HepG2 (cell line): Measurements from ENCODE around the gene SIRPA. TPM values are rescaled to one million over a fixed set of nuclear protein-coding genes. Genes with fewer than 3 reads are reported as not detected.

Experiments used
- GATAD2A ChIP-seq: IDR thresholded peaks from 2 replicates; pipeline ENCODE4 v1.6.1; 2016
- GRHL1 ChIP-seq: sonication (generic); formaldehyde crosslinking; conservative IDR thresholded peaks from 2 replicates; pipeline ENCODE4 v1.8.0; 2022; ENCODE audit warnings: missing genetic modification reagents
- HINFP ChIP-seq: sonication (generic); formaldehyde crosslinking; IDR thresholded peaks from 2 replicates; pipeline ENCODE4 v1.4.0; 2020; ENCODE audit warnings: low read depth, mild to moderate bottlenecking, missing genetic modification reagents
- MATR3 ChIP-seq: sonication (generic); formaldehyde crosslinking; IDR thresholded peaks from 2 replicates; pipeline ENCODE4 v1.4.0; 2020; ENCODE audit warnings: missing genetic modification reagents
- NFAT5 ChIP-seq: sonication (generic); formaldehyde crosslinking; IDR thresholded peaks from 2 replicates; pipeline ENCODE4 v1.4.0; 2020; ENCODE audit warnings: missing genetic modification reagents
- PBX2 ChIP-seq: IDR thresholded peaks from 2 replicates; pipeline ENCODE4 v1.6.1; 2016; ENCODE audit warnings: control low read depth
- PLSCR1 ChIP-seq: sonication (generic); formaldehyde crosslinking; IDR thresholded peaks from 2 replicates; pipeline ENCODE4 v1.5.0; 2020; ENCODE audit warnings: missing genetic modification reagents, mild to moderate bottlenecking, borderline replicate concordance
- SALL1 ChIP-seq: sonication (generic); formaldehyde crosslinking; IDR thresholded peaks from 2 replicates; pipeline ENCODE4 v1.8.0; 2022; ENCODE audit warnings: mild to moderate bottlenecking, missing genetic modification reagents
- SMC3 ChIP-seq: IDR thresholded peaks from 2 replicates; pipeline ENCODE4 v1.6.1; 2011; ENCODE audit warnings: low read length, improper control_type of control experiment
- ZNF343 ChIP-seq: sonication (generic); formaldehyde crosslinking; IDR thresholded peaks from 2 replicates; pipeline ENCODE4 v1.4.0; 2020; ENCODE audit warnings: mild to moderate bottlenecking, missing genetic modification reagents
- ZNF501 ChIP-seq: sonication (generic); formaldehyde crosslinking; IDR thresholded peaks from 2 replicates; pipeline ENCODE4 v1.5.1; 2020; ENCODE audit warnings: mild to moderate bottlenecking, moderate library complexity, missing genetic modification reagents
- ZNF788 ChIP-seq: sonication (generic); formaldehyde crosslinking; IDR thresholded peaks from 2 replicates; pipeline ENCODE4 v1.5.0; 2020; ENCODE audit warnings: mild to moderate bottlenecking, missing genetic modification reagents, borderline replicate concordance
- polyA plus RNA-seq, 8 experiments: library from polyadenylated mRNA; depleted of rRNA in 3 of 8; stranded (reverse) in 7 of 8; unstranded in 1 of 8; fragments of >200 nt; fragmentation: Illumina TruSeq in 4 of 8; extraction: Trizol in 4 of 8; gene quantifications; 2 replicates each; pipeline versions ENCODE4 v1.2.1 to v1.2.3, GENCODE V29; 2011 to 2016; ENCODE audit warnings: low read depth in 4 of 8, missing spikeins in 1 of 8, mixed read lengths in 1 of 8; ENCODE audit not compliant: insufficient read depth in 1 of 8
- total RNA-seq, 5 experiments: library from RNA; depleted of rRNA; stranded (reverse); fragments of >200 nt; fragmentation: Illumina TruSeq; extraction: Trizol; gene quantifications; 2 replicates each; pipeline ENCODE4 v1.2.3, GENCODE V29; 2016; ENCODE audit warnings: low read depth in 1 of 5
- TF ChIP-seq, protein P1 (sequence below): sonication (generic); formaldehyde crosslinking; IDR thresholded peaks from 2 replicates; pipeline ENCODE4 v1.4.0; 2020; ENCODE audit warnings: missing genetic modification reagents, mild to moderate bottlenecking, borderline replicate concordance
- TF ChIP-seq, protein P2 (sequence below), 2 experiments: sonication (generic) in 1 of 2; formaldehyde crosslinking in 1 of 2; IDR thresholded peaks; 2 replicates each; pipeline versions ENCODE4 v1.4.0 to v1.6.1; 2018 to 2020; ENCODE audit warnings: missing genetic modification reagents in 2 of 2, borderline replicate concordance in 1 of 2, low read depth in 1 of 2, mild to moderate bottlenecking in 1 of 2, missing biosample characterization in 1 of 2

The SIRPA gene
- total and polyA plus RNA-seq, 2 of the 13 experiments (the other 11 are each of a cell fraction or from before 2014, with no cell fraction given): 7.2 to 17.6 TPM

- TF ChIP-seq PBX2 (CRISPR knock-in tag): no peak
- no peak for TF ChIP-seq NFAT5 (CRISPR knock-in tag)
- TF ChIP-seq HINFP: peak; percentile 86; the same call in 1 of the 2 replicates
- no peak for TF ChIP-seq ZNF343 (CRISPR knock-in tag)
- TF ChIP-seq ZNF788 (CRISPR knock-in tag): peak; percentile 43; the same call in 1 of the 2 replicates
- no peak for TF ChIP-seq PLSCR1
- TF ChIP-seq, protein P1, sequence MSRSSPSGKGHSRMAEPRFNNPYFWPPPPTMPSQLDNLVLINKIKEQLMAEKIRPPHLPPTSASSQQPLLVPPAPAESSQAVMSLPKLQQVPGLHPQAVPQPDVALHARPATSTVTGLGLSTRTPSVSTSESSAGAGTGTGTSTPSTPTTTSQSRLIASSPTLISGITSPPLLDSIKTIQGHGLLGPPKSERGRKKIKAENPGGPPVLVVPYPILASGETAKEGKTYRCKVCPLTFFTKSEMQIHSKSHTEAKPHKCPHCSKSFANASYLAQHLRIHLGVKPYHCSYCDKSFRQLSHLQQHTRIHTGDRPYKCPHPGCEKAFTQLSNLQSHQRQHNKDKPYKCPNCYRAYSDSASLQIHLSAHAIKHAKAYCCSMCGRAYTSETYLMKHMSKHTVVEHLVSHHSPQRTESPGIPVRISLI (CRISPR knock-in tag): 0 out of 2 replicates have a peak, but pooled peaks have one; percentile 21
- TF ChIP-seq ZNF501: peak; percentile 21; the same call in 1 of the 2 replicates
- TF ChIP-seq SALL1 (CRISPR knock-in tag): 0 out of 2 replicates have a peak, but pooled peaks have one; percentile 28
- TF ChIP-seq MATR3: no peak
- TF ChIP-seq, protein P2, sequence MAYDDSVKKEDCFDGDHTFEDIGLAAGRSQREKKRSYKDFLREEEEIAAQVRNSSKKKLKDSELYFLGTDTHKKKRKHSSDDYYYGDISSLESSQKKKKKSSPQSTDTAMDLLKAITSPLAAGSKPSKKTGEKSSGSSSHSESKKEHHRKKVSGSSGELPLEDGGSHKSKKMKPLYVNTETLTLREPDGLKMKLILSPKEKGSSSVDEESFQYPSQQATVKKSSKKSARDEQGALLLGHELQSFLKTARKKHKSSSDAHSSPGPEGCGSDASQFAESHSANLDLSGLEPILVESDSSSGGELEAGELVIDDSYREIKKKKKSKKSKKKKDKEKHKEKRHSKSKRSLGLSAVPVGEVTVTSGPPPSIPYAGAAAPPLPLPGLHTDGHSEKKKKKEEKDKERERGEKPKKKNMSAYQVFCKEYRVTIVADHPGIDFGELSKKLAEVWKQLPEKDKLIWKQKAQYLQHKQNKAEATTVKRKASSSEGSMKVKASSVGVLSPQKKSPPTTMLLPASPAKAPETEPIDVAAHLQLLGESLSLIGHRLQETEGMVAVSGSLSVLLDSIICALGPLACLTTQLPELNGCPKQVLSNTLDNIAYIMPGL (CRISPR knock-in tag; IDR thresholded peaks at IDR 0.05; ENCODE audit: borderline replicate concordance in 1 of 2, low read depth in 1 of 2): peak; percentile 75 to 77; a peak in 2 of 4 replicates
- TF ChIP-seq SMC3: peak; percentile 83
- TF ChIP-seq GATAD2A: 0 out of 2 replicates have a peak, but pooled peaks have one; percentile 26
- TF ChIP-seq GRHL1 (CRISPR knock-in tag): no peak
Observed at GRCh38 chr20:1900321-1900801, 5.2 kb downstream of the SIRPA start (continued).
